ENCODE data around the gene UFD1. TPM values are rescaled to one million over a fixed set of nuclear protein-coding genes. Genes with fewer than 3 reads are reported as not detected.

UFD1 gene
- total and polyA plus RNA-seq, 2 of the 13 experiments (the other 11 are each of a cell fraction or from before 2014, with no cell fraction given) = 47.9 to 51.1 TPM

DNA sequence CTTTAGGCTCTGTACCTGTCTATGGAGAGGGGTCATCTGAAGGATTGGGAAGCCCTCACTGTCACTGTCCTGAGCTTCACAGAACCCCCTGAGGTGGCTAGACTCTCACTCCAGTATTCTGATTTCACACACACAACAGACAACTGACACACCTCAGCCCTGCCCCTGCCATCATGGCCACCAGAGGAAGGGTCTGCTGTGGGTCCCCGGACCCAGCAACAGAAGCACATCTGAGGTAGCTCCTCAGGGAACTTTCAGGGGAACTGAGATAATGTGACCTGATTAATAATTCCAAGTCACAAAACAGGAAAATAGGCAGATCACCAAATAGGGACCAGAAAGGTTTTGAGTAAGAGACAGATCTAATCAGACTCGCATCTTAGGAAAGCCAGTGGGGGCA lies 24.0 kb downstream of the UFD1 start:
- no peak overlapping the region for H3K9ac ChIP-seq (ENCODE audit: insufficient read depth, low read depth, low read length)
- no peak overlapping the region for H3K27ac ChIP-seq (ENCODE audit: extremely low read length, insufficient read depth, low read length)
- ChIA-PET CTCF (ENCODE audit: low intra/inter-chr PET ratio, low total read pairs) (no interaction called here), POLR2A (no interaction called here)
- H2AFZ ChIP-seq (ENCODE audit: low read length) = no peak overlapping the region
- H3K4me2 ChIP-seq (ENCODE audit: low read depth, low read length) = no peak overlapping the region
- intact Hi-C loops (cut with micrococcal nuclease; ENCODE audit: unreplicated experiment) = no loop called here
- ATAC-seq (no peak), DNase-seq (ENCODE audit: low spot score) (no peak), FAIRE-seq (no peak)
- H3K4me3 ChIP-seq (replicated peaks in 1 of 3; ENCODE audit: insufficient read depth in 1 of 3, low read depth in 2 of 3, low read length in 3 of 3) = no peak overlapping the region
- H3K79me2 ChIP-seq (ENCODE audit: insufficient read depth, low read length) = no peaks in the 10 kb centered on the region
- peaks cover 21 to 65% of the 10 kb centered on the region in 2 experiments; a peak in 4 of 5 replicates for H3K36me3 ChIP-seq (replicated peaks in 1 of 2; ENCODE audit: control insufficient read depth in 1 of 2, insufficient read depth in 2 of 2, low read length in 2 of 2)
- no peak for TF ChIP-seq ZNF550 (CRISPR knock-in tag; IDR thresholded peaks at IDR 0.05; ENCODE audit: borderline replicate concordance)
- TF ChIP-seq MED1 (CRISPR knock-in tag; IDR thresholded peaks at IDR 0.05) = no peak
- no peak for TF ChIP-seq HES4 (CRISPR knock-in tag; IDR thresholded peaks at IDR 0.05; ENCODE audit: borderline replicate concordance)
- no peak for TF ChIP-seq MIER3 (CRISPR knock-in tag; IDR thresholded peaks at IDR 0.05; ENCODE audit: borderline replicate concordance)
- no peak for TF ChIP-seq ZNF326 (CRISPR knock-in tag; IDR thresholded peaks at IDR 0.05; ENCODE audit: borderline replicate concordance)
- TF ChIP-seq, protein P1, sequence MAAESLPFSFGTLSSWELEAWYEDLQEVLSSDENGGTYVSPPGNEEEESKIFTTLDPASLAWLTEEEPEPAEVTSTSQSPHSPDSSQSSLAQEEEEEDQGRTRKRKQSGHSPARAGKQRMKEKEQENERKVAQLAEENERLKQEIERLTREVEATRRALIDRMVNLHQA (CRISPR knock-in tag; IDR thresholded peaks at IDR 0.05) = no peak
- TF ChIP-seq POGK (CRISPR knock-in tag; conservative IDR thresholded peaks at IDR 0.05) = no peak
- TF ChIP-seq HDAC2 (CRISPR knock-in tag; IDR thresholded peaks at IDR 0.05) = no peak
- TF ChIP-seq TGIF2 (CRISPR knock-in tag; IDR thresholded peaks at IDR 0.05) = no peak
- TF ChIP-seq ZNF530 (CRISPR knock-in tag; IDR thresholded peaks at IDR 0.05; ENCODE audit: low read depth) = no peak
- TF ChIP-seq TFAP4 (IDR thresholded peaks at IDR 0.05; ENCODE audit: borderline replicate concordance, low read depth) = no peak
- no peak for TF ChIP-seq KLF9 (CRISPR knock-in tag; IDR thresholded peaks at IDR 0.05; ENCODE audit: low read depth)
- no peak for TF ChIP-seq ATF6 (CRISPR knock-in tag; conservative IDR thresholded peaks at IDR 0.05)
- TF ChIP-seq, protein P2, sequence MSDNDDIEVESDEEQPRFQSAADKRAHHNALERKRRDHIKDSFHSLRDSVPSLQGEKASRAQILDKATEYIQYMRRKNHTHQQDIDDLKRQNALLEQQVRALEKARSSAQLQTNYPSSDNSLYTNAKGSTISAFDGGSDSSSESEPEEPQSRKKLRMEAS (IDR thresholded peaks at IDR 0.05) = no peak
- no peak for TF ChIP-seq HIVEP1 (CRISPR knock-in tag; IDR thresholded peaks at IDR 0.05)
- TF ChIP-seq ZNF563 (CRISPR knock-in tag; IDR thresholded peaks at IDR 0.05) = no peak
- TF ChIP-seq ZZZ3 (CRISPR knock-in tag; IDR thresholded peaks at IDR 0.05; ENCODE audit: borderline replicate concordance) = no peak
- no peak for TF ChIP-seq E2F5 (CRISPR knock-in tag; conservative IDR thresholded peaks at IDR 0.05)
- TF ChIP-seq FLYWCH1 (CRISPR knock-in tag; IDR thresholded peaks at IDR 0.05) = no peak
- in situ Hi-C loops (cut with HindIII; ENCODE audit: extremely low pct_ligation_motif_present, low pct_unique_long_range_greater_than_20kb) = no loop called here
- H3K9me3 ChIP-seq (ENCODE audit: low read length) = no peaks in the 10 kb centered on the region
- H3K27me3 ChIP-seq (ENCODE audit: control insufficient read depth in 1 of 2, insufficient read depth in 2 of 2, low read length in 2 of 2) = no peaks in the 10 kb centered on the region
- no peaks in the 10 kb centered on the region for H3K4me1 ChIP-seq (ENCODE audit: insufficient read depth, low read length)
- H4K20me1 ChIP-seq (ENCODE audit: insufficient read depth, low read length) = no peaks in the 10 kb centered on the region
- BruUV-seq (replicated peaks) = no TSS peak
- 100% methylated on average over 2 of the region's 2 CpGs for WGBS (ENCODE audit: low lambda C conversion rate)

All from HepG2 (cell line).